Measurements from ENCODE around the gene COX14. TPM values are rescaled to one million over a fixed set of nuclear protein-coding genes. Genes with fewer than 3 reads are reported as not detected.
A peak's percentile ranks its signal among the peaks of the same experiment; 100 is the strongest.

Gene COX14
- total and polyA plus RNA-seq, 4 donors, result 26.7 to 172 (median 53.5) TPM

- peak in 1 of 2 donors; percentile 4 for TF ChIP-seq RXRA (IDR thresholded peaks at IDR 0.05)
- TF ChIP-seq NR2F2 (IDR thresholded peaks at IDR 0.05), result no peak
- 78% methylated on average over 3 of the region's 3 CpGs for WGBS
- Histone ChIP-seq H3K36me3 (ENCODE audit: control insufficient read depth in 4 of 4, insufficient read depth in 3 of 4, low read depth in 1 of 4, low read length in 3 of 4) (peaks cover 0 to 8% (median 3%) of the 10 kb centered on the region in 4 donors), H3K27ac (ENCODE audit: low read depth in 1 of 2, low read length in 2 of 2) (peak overlapping the region; percentile 87 to 95), H3K9ac (ENCODE audit: low read depth in 1 of 2, low read length in 2 of 2) (no peak overlapping the region), H3K4me1 (ENCODE audit: control insufficient read depth in 4 of 4, insufficient read depth in 4 of 4, low read length in 3 of 4) (peaks cover 22 to 77% (median 58%) of the 10 kb centered on the region in 4 donors), H3K4me3 (ENCODE audit: low read depth in 1 of 3, low read length in 3 of 3) (no peak overlapping the region), H3K27me3 (ENCODE audit: control insufficient read depth in 4 of 4, insufficient read depth in 4 of 4, low read length in 3 of 4) (no peaks in the 10 kb centered on the region), H3K9me3 (ENCODE audit: control insufficient read depth in 4 of 4, low read length in 3 of 4) (no peaks in the 10 kb centered on the region)
- DNase-seq (ENCODE audit: low spot score), result no peak
Measured at GRCh38 chr12:50109319-50109718, 2.7 kb upstream of the COX14 start.

GRCh38 chr12:50110127-50110761 lies 1.8 kb upstream of the COX14 start:
- peak overlapping the region in 2 of 3 donors; percentile 6 to 31 for H3K4me3 ChIP-seq (ENCODE audit: low read depth in 1 of 3, low read length in 3 of 3)
- peaks cover 0 to 8% (median 3%) of the 10 kb centered on the region in 4 donors for H3K36me3 ChIP-seq (ENCODE audit: control insufficient read depth in 4 of 4, insufficient read depth in 3 of 4, low read depth in 1 of 4, low read length in 3 of 4)

More at GRCh38 chr12:50110127-50110761, 1.8 kb upstream of the COX14 start:
- Histone ChIP-seq H3K27me3 (ENCODE audit: control insufficient read depth in 4 of 4, insufficient read depth in 4 of 4, low read length in 3 of 4) (no peaks in the 10 kb centered on the region), H3K27ac (ENCODE audit: low read depth in 1 of 2, low read length in 2 of 2) (peak overlapping the region; percentile 87 to 95), H3K4me1 (ENCODE audit: control insufficient read depth in 4 of 4, insufficient read depth in 4 of 4, low read length in 3 of 4) (peaks cover 22 to 69% (median 53%) of the 10 kb centered on the region in 4 donors), H3K9me3 (ENCODE audit: control insufficient read depth in 4 of 4, low read length in 3 of 4) (no peaks in the 10 kb centered on the region), H3K9ac (ENCODE audit: low read depth in 1 of 2, low read length in 2 of 2) (peak overlapping the region; percentile 40 to 48)
- 13% methylated on average over 8 of the region's 8 CpGs for WGBS
- TF ChIP-seq MAX (IDR thresholded peaks at IDR 0.05) (peak; percentile 66), RAD21 (IDR thresholded peaks at IDR 0.05) (peak in 1 of 2 donors; percentile 42), NR2F2 (IDR thresholded peaks at IDR 0.05) (peak; percentile 63), CTCF (IDR thresholded peaks at IDR 0.05; ENCODE audit: low read depth, low read length, missing input control) (no peak), HNF4A (conservative IDR thresholded peaks at IDR 0.05) (peak; percentile 82 to 85), GABPA (IDR thresholded peaks at IDR 0.05 in 1 of 2, conservative IDR thresholded peaks at IDR 0.05 in 1 of 2) (no peak), FOXA1 (IDR thresholded peaks at IDR 0.05) (no peak), ATF3 (IDR thresholded peaks at IDR 0.05) (no peak), REST (IDR thresholded peaks at IDR 0.05) (peak; percentile 50), RXRA (IDR thresholded peaks at IDR 0.05) (peak; percentile 79 to 86), EGR1 (IDR thresholded peaks at IDR 0.05; ENCODE audit: low read depth in 2 of 2) (no peak), FOXA2 (IDR thresholded peaks at IDR 0.05) (no peak), ZBTB33 (IDR thresholded peaks at IDR 0.05) (no peak), JUND (IDR thresholded peaks at IDR 0.05) (peak; percentile 50 to 51), SP1 (IDR thresholded peaks at IDR 0.05) (peak; percentile 94), TAF1 (conservative IDR thresholded peaks at IDR 0.05) (no peak), HNF4G (IDR thresholded peaks at IDR 0.05) (peak; percentile 74), YY1 (IDR thresholded peaks at IDR 0.05) (peak; percentile 51)
- DNase-seq (ENCODE audit: low spot score), result peak; percentile 51

Measured in liver (tissue), 9 donors.